B cell (primary cell): ENCODE data around the gene ARHGAP9. TPM values are rescaled to one million over a fixed set of nuclear protein-coding genes. Genes with fewer than 3 reads are reported as not detected.

Experiments
- ATAC-seq: fragments of 200-7000 bp; cut with Tn5 transposase; one replicate; pipeline ENCODE4 v1.10.0; 2021; ENCODE audit warnings: low read depth, mild to moderate bottlenecking, moderate number of reproducible peaks, moderate library complexity
- CTCF ChIA-PET: fragments of 350-600 bp; sonication (Branson Sonifier 250); formaldehyde crosslinking; loops from one replicate; lab custom pipeline; 2021; ENCODE audit warnings: antibody characterized with exemption, inconsistent platforms; lab: Charles Lee
- POLR2A ChIA-PET: fragments of 350-600 bp; sonication (Branson Sonifier 250); formaldehyde crosslinking; loops from one replicate; lab custom pipeline; 2021; ENCODE audit warnings: antibody characterized with exemption; lab: Charles Lee
- DNase-seq: peaks from one replicate; pipeline ENCODE4 v3.0.0; 2013
- H2AFZ ChIP-seq: 2 replicates; pipeline ENCODE4 v1.6.1; 2012; ENCODE audit warnings: mild to moderate bottlenecking, low read depth, low read length; ENCODE audit not compliant: insufficient read depth, poor library complexity, severe bottlenecking
- H3K27ac ChIP-seq, 2 donors: 1 replicate in 1 of 2; 2 replicates in 1 of 2; pipeline ENCODE4 v1.5.1; 2012 to 2013; ENCODE audit warnings: low read length in 2 of 2, mild to moderate bottlenecking in 2 of 2, moderate library complexity in 1 of 2
- H3K27me3 ChIP-seq, 4 experiments: fragments of 200-600 bp in 1 of 4; sonication (generic) in 1 of 4; replicated peaks in 1 of 4; 1 replicate in 2 of 4; 2 replicates in 2 of 4; pipeline versions ENCODE4 v1.6.1 to v1.7.0; 2013 to 2016; ENCODE audit warnings: low read length in 3 of 4, mild to moderate bottlenecking in 2 of 4, mixed read lengths in 1 of 4, moderate library complexity in 1 of 4; ENCODE audit not compliant: insufficient read depth in 4 of 4, control insufficient read depth in 3 of 4; ENCODE audit errors: control extremely low read depth in 1 of 4
- H3K36me3 ChIP-seq, 2 experiments: replicated peaks in 1 of 2; 1 replicate in 1 of 2; 2 replicates in 1 of 2; pipeline versions ENCODE4 v1.6.1 to v1.7.1; 2013; ENCODE audit warnings: low read length in 1 of 2; ENCODE audit not compliant: insufficient read depth in 2 of 2, control insufficient read depth in 1 of 2; ENCODE audit errors: control extremely low read depth in 1 of 2, extremely low read depth in 1 of 2
- H3K4me1 ChIP-seq, 2 donors: fragments of 200-600 bp in 1 of 2; sonication (generic) in 1 of 2; 1 replicate in 1 of 2; 2 replicates in 1 of 2; pipeline versions ENCODE4 v1.5.1 to v1.6.1; 2013 to 2017; ENCODE audit warnings: low read length in 2 of 2; ENCODE audit not compliant: control insufficient read depth in 2 of 2, insufficient read depth in 2 of 2
- H3K4me2 ChIP-seq: replicated peaks from 2 replicates; pipeline ENCODE3; 2012; ENCODE audit warnings: mild to moderate bottlenecking, low read depth, low read length; ENCODE audit not compliant: poor library complexity, severe bottlenecking
- H3K4me3 ChIP-seq, 5 experiments: fragments of 200-600 bp in 1 of 5; sonication (generic) in 1 of 5; 1 replicate in 3 of 5; 2 replicates in 2 of 5; pipeline versions ENCODE4 v1.5.1 to v1.7.0; 2011 to 2016; ENCODE audit warnings: low read length in 4 of 5, mild to moderate bottlenecking in 4 of 5, low read depth in 2 of 5, control low read depth in 1 of 5, moderate library complexity in 1 of 5; ENCODE audit not compliant: insufficient read depth in 1 of 5; ENCODE audit errors: control extremely low read depth in 1 of 5, extremely low read depth in 1 of 5
- H3K79me2 ChIP-seq: fragments of 200-600 bp; sonication (generic); one replicate; pipeline ENCODE4 v1.6.0; 2016; ENCODE audit warnings: low read length; ENCODE audit not compliant: control insufficient read depth, insufficient read depth
- H3K9ac ChIP-seq: fragments of 200-600 bp; sonication (generic); 2 replicates; pipeline ENCODE4 v1.6.1; 2017; ENCODE audit warnings: mild to moderate bottlenecking, low read length, moderate library complexity
- H3K9me3 ChIP-seq, 3 donors: one replicate each; pipeline versions ENCODE4 v1.6.1 to v1.7.1; 2013; ENCODE audit warnings: low read length in 2 of 3; ENCODE audit not compliant: control insufficient read depth in 2 of 3, insufficient read depth in 1 of 3; ENCODE audit errors: control extremely low read depth in 1 of 3
- H4K20me1 ChIP-seq: 2 replicates; pipeline ENCODE4 v1.6.0; 2012; ENCODE audit warnings: mild to moderate bottlenecking, low read length; ENCODE audit not compliant: insufficient read depth, control insufficient read depth, poor library complexity, severe bottlenecking
- H3K27ac Mint-ChIP-seq: one replicate; pipeline ENCODE4 v1.8.0; 2021; ENCODE audit warnings: mixed read lengths
- H3K27me3 Mint-ChIP-seq: one replicate; pipeline ENCODE4 v1.8.0; 2021; ENCODE audit warnings: mixed read lengths
- H3K4me1 Mint-ChIP-seq: one replicate; pipeline ENCODE4 v1.8.0; 2021; ENCODE audit warnings: mixed read lengths
- H3K4me3 Mint-ChIP-seq: one replicate; pipeline ENCODE4 v1.8.0; 2021; ENCODE audit warnings: mixed read lengths
- H3K9me3 Mint-ChIP-seq: one replicate; pipeline ENCODE4 v1.8.0; 2022; ENCODE audit warnings: mixed read lengths; ENCODE audit not compliant: insufficient read depth
- CTCF ChIP-seq: fragments of 200-600 bp; IDR thresholded peaks from one replicate; pipeline ENCODE4 v1.8.0; 2022; ENCODE audit warnings: antibody characterized with exemption, mild to moderate bottlenecking
- EZH2 ChIP-seq: IDR thresholded peaks from 2 replicates; pipeline ENCODE4 v1.6.1; 2012; ENCODE audit warnings: borderline replicate concordance, low read depth, mild to moderate bottlenecking, moderate library complexity, low read length; ENCODE audit not compliant: insufficient read depth, poor library complexity, severe bottlenecking
- WGBS: methylation state at CpG from one replicate; pipeline ENCODE4 v1.1.5; 2013; ENCODE audit warnings: missing lambda C conversion rate; ENCODE audit not compliant: insufficient coverage; 5-methylcytosine and 5-hydroxymethylcytosine counted together
- intact Hi-C: fragments of 100-400 bp; cut with micrococcal nuclease; formaldehyde crosslinking; loops from one replicate; pipeline ENCODE4 v1.10.0; 2022
- polyA plus RNA-seq: library from polyadenylated mRNA; depleted of rRNA; stranded (reverse); fragments of >200 nt; gene quantifications from 2 replicates; pipeline ENCODE4 v1.2.3, GENCODE V29; 2012
- total RNA-seq, 2 donors: library from RNA; stranded (reverse); fragments of 120-200 nt in 1 of 2; gene quantifications; 1 replicate in 1 of 2; 2 replicates in 1 of 2; pipeline versions ENCODE4 v1.2.3 to v1.2.4, GENCODE V29; 2013 to 2022

The ARHGAP9 gene
- total and polyA plus RNA-seq, 2 donors (not counting 1 experiment from before 2014, with no cell fraction given) = 161 to 390 TPM

GRCh38 chr12:57456145-57456700, 23.4 kb downstream of the ARHGAP9 start:
- no peaks in the 10 kb centered on the region for H3K36me3 ChIP-seq
- peak overlapping the region in 2 of 5 experiments; percentile 8 to 39 for H3K4me3 ChIP-seq
- peak overlapping the region; percentile 83 for H2AFZ ChIP-seq
- POLR2A ChIA-PET = interaction anchor here (0.6 kb wide), 1 partner anchor 369 kb away, joined by 3 read pairs; no protein-coding TSS in a partner anchor
- peak overlapping the region; percentile 77 for H3K4me2 ChIP-seq
- H3K9ac ChIP-seq = peak overlapping the region; percentile 22
- no peak for TF ChIP-seq EZH2
- peak; percentile 72 for TF ChIP-seq CTCF
- 47% methylated on average over 13 of the region's 15 CpGs for WGBS
- no peaks in the 10 kb centered on the region for H3K9me3 ChIP-seq
- H3K27me3 ChIP-seq = no peaks in the 10 kb centered on the region
- Mint-ChIP-seq H3K9me3 (no peaks in the 10 kb centered on the region), H3K27ac (peak overlapping the region; percentile 75), H3K27me3 (peaks cover 4% of the 10 kb centered on the region), H3K4me3 (peak overlapping the region; percentile 85), H3K4me1 (peaks cover 39% of the 10 kb centered on the region)
- no peak overlapping the region for H3K27ac ChIP-seq
- CTCF ChIA-PET = interaction anchor here (0.6 to 6.9 kb wide), 23 partner anchors 8 to 242 kb away, joined by 3 to 126 read pairs (median 6); partner anchors contain the start of gene INHBC
- H4K20me1 ChIP-seq = no peaks in the 10 kb centered on the region
- H3K4me1 ChIP-seq = peaks cover 25 to 30% of the 10 kb centered on the region in 2 donors
- intact Hi-C loops = loop anchor here (2.0 to 10.0 kb wide), 3 partner anchors 149 to 344 kb away; partner anchors contain the start of genes CDK4, MARCHF9 and STAT6
- H3K79me2 ChIP-seq = no peaks in the 10 kb centered on the region
- DNase-seq = peak; percentile 80
- ATAC-seq = peak; percentile 19
